IgD-negative memory B cell (primary cell): ENCODE data around the gene ITIH3. TPM values are rescaled to one million over a fixed set of nuclear protein-coding genes. Genes with fewer than 3 reads are reported as not detected.

Experiments
- H3K27ac Mint-ChIP-seq, 3 donors: one replicate each; pipeline ENCODE4 v1.8.0; 2020 to 2022; ENCODE audit warnings: mild to moderate bottlenecking in 3 of 3, mixed read lengths in 3 of 3, moderate library complexity in 1 of 3
- H3K27me3 Mint-ChIP-seq: one replicate; pipeline ENCODE4 v1.8.0; 2021; ENCODE audit warnings: mixed read lengths
- H3K36me3 Mint-ChIP-seq: one replicate; pipeline ENCODE4 v1.8.0; 2020; ENCODE audit warnings: mild to moderate bottlenecking, mixed read lengths
- H3K4me1 Mint-ChIP-seq, 3 donors: one replicate each; pipeline ENCODE4 v1.8.0; 2020 to 2022; ENCODE audit warnings: mixed read lengths in 3 of 3, mild to moderate bottlenecking in 1 of 3
- H3K4me3 Mint-ChIP-seq, 4 donors: one replicate each; pipeline ENCODE4 v1.8.0; 2020 to 2022; ENCODE audit warnings: mild to moderate bottlenecking in 4 of 4, mixed read lengths in 4 of 4, moderate library complexity in 3 of 4
- H3K9me3 Mint-ChIP-seq, 3 donors: one replicate each; pipeline ENCODE4 v1.8.0; 2020 to 2021; ENCODE audit warnings: mixed read lengths in 3 of 3, mild to moderate bottlenecking in 1 of 3
- polyA plus RNA-seq: library from polyadenylated mRNA; unstranded; fragments of 300-500 nt; fragmentation: Illumina TruSeq; gene quantifications from one replicate; pipeline ENCODE4 v1.2.3, GENCODE V29; 2021

The ITIH3 gene
- polyA plus RNA-seq, 1 donor from 2014 or later: not detected

DNA sequence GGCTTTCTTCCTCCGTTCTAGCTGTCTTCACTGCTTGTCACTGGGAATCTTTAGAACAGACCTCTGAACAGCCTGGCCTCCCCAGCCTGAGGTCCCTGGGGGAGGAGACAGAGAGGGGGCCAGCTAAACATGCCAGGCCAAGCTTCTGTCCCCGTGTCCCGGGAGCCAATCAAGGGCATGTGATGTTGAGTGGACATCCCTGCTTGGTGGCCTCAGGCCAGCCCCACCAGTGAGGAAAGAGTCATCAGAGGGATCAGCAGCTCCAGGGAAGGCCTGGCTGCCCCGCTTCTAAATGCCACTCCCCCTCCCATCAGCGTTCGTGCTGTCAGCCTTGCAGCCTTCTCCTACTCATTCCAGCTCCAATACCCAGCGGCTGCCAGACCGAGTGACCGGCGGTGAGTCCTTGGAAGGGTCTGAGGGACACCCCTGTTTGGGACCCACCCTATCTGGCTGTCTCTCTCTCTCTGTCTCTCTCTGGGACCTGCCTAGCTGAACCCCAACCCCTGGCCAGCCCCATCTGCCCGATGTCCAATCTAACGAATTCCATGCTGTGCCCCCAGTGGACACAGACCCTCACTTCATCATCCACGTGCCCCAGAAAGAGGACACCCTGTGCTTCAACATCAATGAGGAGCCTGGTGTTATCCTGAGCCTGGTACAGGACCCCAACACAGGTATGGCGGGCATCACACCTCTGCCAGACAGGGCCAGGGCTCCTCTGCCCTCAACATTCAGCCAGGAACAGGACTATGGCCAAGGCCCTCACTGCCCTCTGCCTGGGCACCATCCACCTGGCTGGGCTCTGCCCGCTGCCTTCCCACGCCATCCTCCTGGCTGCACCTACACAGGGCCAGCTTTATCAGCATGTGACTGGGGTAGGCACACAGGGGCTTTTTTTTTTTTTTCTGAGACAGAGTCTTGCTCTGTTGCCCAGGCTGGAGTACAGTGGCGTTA is 6.6 kb upstream of the ITIH3 start:
- Mint-ChIP-seq H3K27me3 (peaks cover 4% of the 10 kb centered on the region), H3K4me1 (no peaks in the 10 kb centered on the region), H3K36me3 (peaks cover 2% of the 10 kb centered on the region), H3K27ac (peak overlapping the region in 1 of 3 donors; percentile 23), H3K9me3 (no peaks in the 10 kb centered on the region), H3K4me3 (no peak overlapping the region)

DNA sequence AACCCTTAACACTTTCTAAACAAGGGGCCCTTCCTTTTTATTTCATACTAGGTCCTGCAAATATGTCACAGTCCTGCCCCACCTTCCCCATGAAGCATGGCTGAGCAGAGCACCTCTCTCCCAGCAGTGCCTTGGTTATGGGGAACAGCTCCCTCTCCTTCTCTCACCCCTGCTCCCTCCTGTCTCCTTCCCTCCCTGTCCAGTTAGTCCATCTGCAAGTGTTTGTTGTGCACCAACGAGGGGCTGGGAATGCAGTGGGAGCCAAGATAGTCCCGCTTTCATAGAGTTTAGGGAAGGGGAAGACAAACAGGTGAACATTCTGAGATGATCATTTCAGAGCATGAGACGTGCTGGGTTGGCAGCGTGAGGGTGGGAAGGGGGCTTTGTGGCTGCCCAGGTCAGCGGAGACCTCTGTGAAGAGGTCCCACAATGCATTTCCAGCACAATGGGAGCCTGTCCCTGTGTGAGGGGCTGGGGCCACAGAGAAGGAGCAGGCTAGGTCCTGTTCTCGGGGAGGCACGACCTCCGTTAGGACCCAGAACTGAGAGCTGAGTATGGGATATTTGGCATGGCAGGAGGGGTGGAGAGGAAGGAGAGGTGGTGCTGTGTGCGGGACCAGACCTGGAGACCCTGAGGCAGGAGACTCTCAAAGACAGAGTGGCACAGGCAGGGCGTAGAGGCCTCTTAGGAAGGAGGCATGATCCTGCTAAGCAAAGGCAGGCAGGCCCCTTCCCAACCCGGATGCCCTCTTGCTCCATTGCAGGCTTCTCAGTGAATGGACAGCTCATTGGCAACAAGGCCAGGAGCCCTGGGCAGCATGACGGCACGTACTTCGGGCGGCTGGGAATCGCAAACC is 5.5 kb upstream of the ITIH3 start:
- H3K27ac Mint-ChIP-seq: no peak overlapping the region
- peaks cover 4% of the 10 kb centered on the region for H3K27me3 Mint-ChIP-seq
- H3K4me3 Mint-ChIP-seq: no peak overlapping the region
- H3K9me3 Mint-ChIP-seq: no peaks in the 10 kb centered on the region
- H3K36me3 Mint-ChIP-seq: peaks cover 2% of the 10 kb centered on the region
- no peaks in the 10 kb centered on the region for H3K4me1 Mint-ChIP-seq

DNA sequence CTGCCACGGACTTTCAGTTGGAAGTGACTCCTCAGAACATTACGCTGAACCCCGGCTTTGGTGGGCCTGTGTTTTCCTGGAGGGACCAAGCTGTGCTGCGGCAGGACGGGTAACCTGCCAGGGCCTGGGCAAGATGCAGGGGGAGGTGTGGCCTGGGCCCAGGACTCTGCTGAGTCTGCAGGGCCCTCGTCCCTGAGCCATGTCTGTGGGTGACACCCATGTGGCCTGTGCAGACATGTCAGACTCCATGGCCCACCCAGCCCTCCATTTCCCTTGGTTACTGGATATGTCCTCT is 4.9 kb upstream of the ITIH3 start:
- H3K4me1 Mint-ChIP-seq: no peaks in the 10 kb centered on the region
- H3K36me3 Mint-ChIP-seq: peaks cover 2% of the 10 kb centered on the region
- H3K4me3 Mint-ChIP-seq: no peak overlapping the region
- no peaks in the 10 kb centered on the region for H3K9me3 Mint-ChIP-seq
- peaks cover 2% of the 10 kb centered on the region for H3K27me3 Mint-ChIP-seq
- no peak overlapping the region for H3K27ac Mint-ChIP-seq

DNA sequence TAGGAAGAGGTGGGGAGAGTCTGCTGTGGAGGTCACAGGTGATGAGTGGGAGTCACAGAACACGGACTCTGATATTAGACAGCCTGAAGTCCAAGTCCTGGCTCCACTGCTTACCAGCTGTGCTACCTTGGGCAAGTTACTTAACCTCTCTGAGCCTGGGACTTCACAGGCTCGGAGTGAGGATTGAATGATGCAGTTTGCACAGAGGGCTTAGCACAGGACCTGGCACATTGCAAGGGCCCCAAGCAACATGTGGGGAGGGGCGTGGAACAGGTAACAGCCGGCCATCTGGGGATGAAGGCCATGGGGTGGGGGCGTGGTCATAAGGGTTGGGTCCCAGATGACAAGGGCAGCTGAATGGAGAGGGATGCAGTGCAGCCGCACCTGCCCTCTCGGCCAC is 4.3 kb upstream of the ITIH3 start:
- Mint-ChIP-seq H3K27me3 (no peaks in the 10 kb centered on the region), H3K4me1 (no peaks in the 10 kb centered on the region), H3K27ac (no peak overlapping the region), H3K4me3 (no peak overlapping the region), H3K9me3 (no peaks in the 10 kb centered on the region), H3K36me3 (peaks cover 2% of the 10 kb centered on the region)

DNA sequence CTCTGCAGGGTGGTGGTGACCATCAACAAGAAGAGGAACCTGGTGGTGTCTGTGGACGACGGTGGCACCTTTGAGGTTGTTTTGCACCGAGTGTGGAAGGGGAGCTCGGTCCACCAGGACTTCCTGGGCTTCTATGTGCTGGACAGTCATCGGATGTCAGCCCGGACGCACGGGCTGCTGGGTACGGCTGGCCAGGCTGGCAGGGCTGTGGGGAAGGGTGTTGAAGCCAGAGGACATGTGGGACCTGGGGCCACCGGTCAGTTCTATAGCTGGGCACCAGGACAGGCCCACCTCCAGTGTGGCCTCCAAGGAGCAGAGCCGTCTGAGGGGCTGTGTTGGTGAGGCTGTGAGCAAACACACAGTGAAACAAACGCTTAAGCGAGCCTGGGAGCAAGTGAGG is 3.9 kb upstream of the ITIH3 start:
- no peaks in the 10 kb centered on the region for H3K4me1 Mint-ChIP-seq
- H3K27me3 Mint-ChIP-seq: no peaks in the 10 kb centered on the region
- H3K27ac Mint-ChIP-seq: no peak overlapping the region
- no peaks in the 10 kb centered on the region for H3K9me3 Mint-ChIP-seq
- no peak overlapping the region for H3K4me3 Mint-ChIP-seq
- peaks cover 2% of the 10 kb centered on the region for H3K36me3 Mint-ChIP-seq

DNA sequence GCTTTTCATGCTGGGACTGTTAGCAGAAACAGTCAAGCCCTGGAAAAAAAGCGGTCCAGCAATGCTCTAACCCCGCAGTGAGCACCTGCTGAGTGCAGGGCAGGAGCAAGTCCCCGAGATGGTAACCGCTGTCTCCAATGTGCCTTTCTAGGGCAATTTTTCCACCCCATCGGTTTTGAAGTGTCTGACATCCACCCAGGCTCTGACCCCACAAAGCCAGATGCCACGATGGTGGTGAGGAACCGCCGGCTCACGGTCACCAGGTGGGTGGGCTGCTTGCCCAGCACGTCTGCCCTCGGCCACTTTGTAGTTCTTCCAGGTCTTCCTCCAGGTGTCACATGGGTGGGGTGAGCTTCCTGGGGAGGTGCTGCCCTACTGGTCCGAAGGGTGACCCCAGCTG is 3.2 kb upstream of the ITIH3 start:
- Mint-ChIP-seq H3K4me3 (no peak overlapping the region), H3K4me1 (no peaks in the 10 kb centered on the region), H3K9me3 (no peaks in the 10 kb centered on the region), H3K27ac (no peak overlapping the region), H3K27me3 (no peaks in the 10 kb centered on the region), H3K36me3 (peaks cover 2% of the 10 kb centered on the region)

DNA sequence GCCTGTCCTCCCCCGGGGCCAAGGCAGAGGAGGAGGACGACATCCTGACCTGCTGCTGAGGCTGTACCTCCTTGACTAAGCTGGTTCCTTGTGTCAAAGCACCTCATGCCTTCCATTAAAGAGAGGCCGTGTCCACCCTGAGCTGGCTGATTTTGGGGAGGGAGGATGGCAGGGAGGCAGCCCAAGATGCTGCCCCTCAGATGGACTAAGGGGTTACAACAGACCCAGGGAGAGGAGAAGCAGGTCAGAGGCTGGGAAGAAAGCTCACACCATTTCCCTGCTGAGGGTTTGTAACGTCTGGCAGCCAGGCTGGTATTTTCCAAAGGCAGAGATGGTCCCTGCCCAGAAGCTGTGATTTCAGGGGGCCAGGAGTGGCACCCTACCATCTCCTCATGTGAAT is 2.7 kb upstream of the ITIH3 start:
- no peaks in the 10 kb centered on the region for H3K27me3 Mint-ChIP-seq
- no peak overlapping the region for H3K4me3 Mint-ChIP-seq
- H3K4me1 Mint-ChIP-seq: no peaks in the 10 kb centered on the region
- no peak overlapping the region for H3K27ac Mint-ChIP-seq
- H3K36me3 Mint-ChIP-seq: peaks cover 2% of the 10 kb centered on the region
- H3K9me3 Mint-ChIP-seq: no peaks in the 10 kb centered on the region

DNA sequence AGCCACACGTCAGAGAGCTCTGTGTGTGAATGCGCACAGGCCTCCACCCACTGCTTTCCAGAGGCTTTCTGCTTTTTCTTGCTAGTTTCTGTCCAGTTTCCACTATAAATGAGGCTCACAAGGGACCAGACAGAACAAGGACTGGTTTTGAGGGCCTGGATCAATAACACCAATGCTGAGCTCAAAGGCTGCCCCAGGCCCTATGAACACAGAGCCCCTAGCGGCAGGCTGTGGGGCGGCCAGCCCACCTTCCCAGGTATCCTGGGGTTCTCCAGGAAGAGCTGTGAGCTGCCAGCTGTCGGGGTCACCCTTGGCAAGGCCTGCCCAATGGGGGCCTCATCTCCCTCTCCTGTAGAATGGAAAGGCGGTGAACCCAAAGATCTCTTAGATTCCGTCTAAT is 2.2 kb upstream of the ITIH3 start:
- Mint-ChIP-seq H3K36me3 (peaks cover 2% of the 10 kb centered on the region), H3K4me3 (no peak overlapping the region), H3K4me1 (no peaks in the 10 kb centered on the region), H3K27me3 (no peaks in the 10 kb centered on the region), H3K9me3 (no peaks in the 10 kb centered on the region), H3K27ac (no peak overlapping the region)

DNA sequence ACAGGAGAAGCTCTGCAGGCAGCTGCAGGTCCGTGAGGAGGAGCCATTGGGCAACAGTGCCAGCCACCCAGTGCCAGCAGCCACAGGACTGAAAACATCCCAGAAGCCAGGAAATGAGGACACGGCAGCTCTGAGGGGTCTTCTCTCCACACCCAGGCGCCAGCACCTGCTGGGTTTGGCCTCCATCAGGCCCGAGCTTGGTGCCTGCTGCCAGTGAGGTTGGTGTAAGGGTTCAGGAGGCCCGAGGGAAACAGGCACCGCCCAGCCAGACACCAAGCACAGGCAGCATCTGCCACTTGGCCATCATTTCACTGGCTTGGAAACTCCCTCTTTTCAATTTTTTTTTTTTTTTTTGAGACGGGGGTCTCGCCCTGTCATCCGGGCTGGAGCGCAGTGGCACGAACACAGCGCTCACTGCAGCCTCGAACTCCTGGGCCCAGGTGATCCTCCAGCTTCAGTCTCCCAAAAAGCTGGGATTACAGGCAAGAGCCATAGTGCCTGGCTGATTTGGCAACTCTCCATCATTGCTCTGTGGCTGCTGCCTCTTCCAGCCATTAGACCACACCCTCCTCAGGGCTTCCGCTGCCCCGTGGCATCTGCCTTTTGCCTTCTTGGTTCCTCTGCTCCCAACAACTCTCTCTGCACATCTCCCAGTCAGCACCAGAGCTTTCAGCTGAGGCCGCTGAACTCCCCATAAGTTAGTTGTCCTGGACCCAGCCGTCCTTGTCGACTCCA is 1.5 kb upstream of the ITIH3 start:
- no peak overlapping the region for H3K4me3 Mint-ChIP-seq
- H3K27ac Mint-ChIP-seq: no peak overlapping the region
- no peaks in the 10 kb centered on the region for H3K4me1 Mint-ChIP-seq
- peaks cover 2% of the 10 kb centered on the region for H3K36me3 Mint-ChIP-seq
- no peaks in the 10 kb centered on the region for H3K9me3 Mint-ChIP-seq
- no peaks in the 10 kb centered on the region for H3K27me3 Mint-ChIP-seq

DNA sequence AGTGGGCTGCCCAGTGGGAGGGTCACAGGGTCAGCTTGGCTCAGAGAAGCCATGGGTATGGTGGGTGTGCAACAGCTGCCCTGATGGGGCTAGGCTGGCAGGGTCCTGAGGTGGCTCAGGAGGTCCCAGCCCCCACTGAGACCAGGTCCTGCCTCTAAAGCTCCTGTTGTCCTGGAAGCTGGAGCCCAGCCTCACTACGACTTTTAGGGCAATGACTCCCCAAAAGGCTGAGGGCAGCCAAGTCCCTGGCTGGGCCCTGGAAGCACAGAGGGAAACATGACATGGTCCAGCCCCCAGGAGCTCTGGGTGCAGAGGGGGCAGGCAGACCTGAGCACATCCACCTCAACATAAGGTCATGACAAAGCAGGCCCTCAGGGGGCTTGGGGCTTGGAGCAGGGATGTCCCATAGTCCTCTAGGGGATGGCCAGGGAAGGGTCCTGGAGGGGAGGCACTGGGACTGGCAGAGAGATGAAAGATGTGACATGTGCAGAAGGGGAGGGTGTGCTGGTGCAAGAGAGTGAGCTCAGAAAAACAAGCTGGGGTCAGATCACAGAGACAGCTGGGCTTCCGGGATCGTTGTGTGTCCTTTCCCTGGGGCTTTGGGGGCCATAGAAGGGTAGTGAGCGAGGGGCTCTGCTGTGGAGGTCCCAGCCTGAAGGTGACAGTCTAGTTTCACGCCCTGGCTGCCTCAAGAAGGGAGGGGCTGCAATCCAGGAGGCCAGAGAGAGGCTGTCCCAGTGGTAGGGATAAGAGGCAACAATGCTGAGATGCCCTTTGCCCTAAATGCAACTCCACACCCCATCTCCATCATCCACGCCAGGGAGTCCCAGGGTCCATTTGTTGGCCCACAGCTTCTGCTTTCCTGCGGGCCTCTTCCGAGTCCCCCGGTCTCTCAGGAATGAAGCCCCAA is 639 bp upstream of the ITIH3 start:
- no peaks in the 10 kb centered on the region for H3K9me3 Mint-ChIP-seq
- H3K36me3 Mint-ChIP-seq: peaks cover 2% of the 10 kb centered on the region
- H3K27ac Mint-ChIP-seq: no peak overlapping the region
- H3K4me1 Mint-ChIP-seq: no peaks in the 10 kb centered on the region
- H3K4me3 Mint-ChIP-seq: no peak overlapping the region
- H3K27me3 Mint-ChIP-seq: no peaks in the 10 kb centered on the region

DNA sequence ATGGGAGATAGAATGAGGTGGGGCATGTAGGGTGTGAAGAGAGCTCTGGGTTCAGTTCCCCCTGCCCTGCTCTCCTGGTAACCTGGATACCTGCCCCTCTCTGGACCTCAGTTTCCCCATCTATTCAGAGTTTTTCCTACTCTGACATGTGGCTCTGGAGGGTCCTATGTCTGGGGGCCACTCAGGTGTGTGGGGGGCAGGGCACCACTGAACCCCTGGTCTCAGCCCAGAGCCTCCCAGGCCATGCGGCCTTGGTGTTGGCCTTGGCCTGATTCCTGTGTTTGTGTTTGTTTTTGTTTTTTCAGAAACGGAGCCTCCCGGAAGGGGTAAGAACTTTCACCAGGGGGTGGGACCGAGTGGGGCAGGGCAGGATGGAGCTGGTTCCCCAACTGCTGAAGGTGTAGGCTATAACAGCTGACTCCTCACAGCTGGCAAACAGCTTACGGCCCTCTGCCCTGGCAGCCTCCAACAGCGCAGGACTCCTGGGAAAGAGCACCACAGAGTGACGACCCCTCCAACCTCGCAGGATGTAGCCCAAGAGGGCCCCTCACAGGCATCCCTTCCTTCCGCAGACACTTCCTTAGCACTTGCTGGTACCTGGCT is 803 bp downstream of the ITIH3 start:
- no peaks in the 10 kb centered on the region for H3K4me1 Mint-ChIP-seq
- H3K4me3 Mint-ChIP-seq: no peak overlapping the region
- no peaks in the 10 kb centered on the region for H3K36me3 Mint-ChIP-seq
- H3K27ac Mint-ChIP-seq: no peak overlapping the region
- no peaks in the 10 kb centered on the region for H3K9me3 Mint-ChIP-seq
- H3K27me3 Mint-ChIP-seq: no peaks in the 10 kb centered on the region

DNA sequence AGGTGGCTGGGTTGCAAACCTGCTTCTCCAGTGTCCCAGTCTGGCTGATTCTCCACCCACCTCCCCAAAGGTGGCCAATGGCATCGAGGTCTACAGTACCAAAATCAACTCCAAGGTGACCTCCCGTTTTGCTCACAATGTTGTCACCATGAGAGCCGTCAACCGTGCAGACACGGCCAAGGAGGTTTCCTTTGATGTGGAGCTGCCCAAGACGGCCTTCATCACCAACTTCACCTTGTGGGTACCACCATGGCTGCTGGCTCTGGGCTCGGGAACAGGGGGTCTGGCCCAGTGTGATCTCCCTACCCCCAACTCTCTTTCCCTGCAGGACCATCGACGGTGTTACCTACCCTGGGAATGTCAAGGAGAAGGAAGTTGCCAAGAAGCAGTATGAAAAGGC is 1.8 kb downstream of the ITIH3 start:
- no peaks in the 10 kb centered on the region for H3K4me1 Mint-ChIP-seq
- H3K9me3 Mint-ChIP-seq: no peaks in the 10 kb centered on the region
- H3K27me3 Mint-ChIP-seq: no peaks in the 10 kb centered on the region
- no peaks in the 10 kb centered on the region for H3K36me3 Mint-ChIP-seq
- no peak overlapping the region for H3K4me3 Mint-ChIP-seq
- peak overlapping the region in 1 of 3 donors; percentile 87 for H3K27ac Mint-ChIP-seq

DNA sequence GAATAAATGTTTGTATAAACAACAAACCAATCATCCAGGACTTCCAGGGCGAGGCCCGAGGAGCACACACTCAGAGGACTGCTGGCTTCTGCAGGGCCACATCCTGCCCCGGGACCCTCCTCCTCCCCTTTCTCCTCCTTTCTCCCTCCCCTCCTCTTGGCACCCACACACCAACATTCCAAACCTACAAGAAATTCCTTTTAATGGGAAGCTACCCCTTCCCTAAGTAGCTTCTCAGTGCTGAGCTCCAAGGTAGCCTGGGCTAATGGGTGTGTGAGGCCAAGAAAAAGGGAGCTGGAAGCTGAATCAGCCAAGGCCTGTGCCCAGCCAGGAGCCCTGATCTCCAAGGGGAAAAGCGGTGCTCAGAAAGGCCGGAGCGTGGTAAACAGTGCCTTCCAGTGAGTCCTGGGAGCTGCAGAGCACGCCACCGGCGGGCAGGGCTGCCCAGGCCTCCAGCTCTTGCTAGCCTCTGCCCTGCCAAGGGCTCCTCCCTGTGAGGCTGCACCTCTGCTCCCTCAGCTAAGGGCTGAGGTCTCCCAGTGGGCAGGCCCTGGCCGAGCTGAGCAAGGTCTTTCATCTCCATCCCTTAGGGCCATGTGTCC is 3.9 kb downstream of the ITIH3 start:
- H3K9me3 Mint-ChIP-seq: no peaks in the 10 kb centered on the region
- no peak overlapping the region for H3K4me3 Mint-ChIP-seq
- H3K27ac Mint-ChIP-seq: no peak overlapping the region
- H3K4me1 Mint-ChIP-seq: no peaks in the 10 kb centered on the region
- no peaks in the 10 kb centered on the region for H3K36me3 Mint-ChIP-seq
- peaks cover 1% of the 10 kb centered on the region for H3K27me3 Mint-ChIP-seq

DNA sequence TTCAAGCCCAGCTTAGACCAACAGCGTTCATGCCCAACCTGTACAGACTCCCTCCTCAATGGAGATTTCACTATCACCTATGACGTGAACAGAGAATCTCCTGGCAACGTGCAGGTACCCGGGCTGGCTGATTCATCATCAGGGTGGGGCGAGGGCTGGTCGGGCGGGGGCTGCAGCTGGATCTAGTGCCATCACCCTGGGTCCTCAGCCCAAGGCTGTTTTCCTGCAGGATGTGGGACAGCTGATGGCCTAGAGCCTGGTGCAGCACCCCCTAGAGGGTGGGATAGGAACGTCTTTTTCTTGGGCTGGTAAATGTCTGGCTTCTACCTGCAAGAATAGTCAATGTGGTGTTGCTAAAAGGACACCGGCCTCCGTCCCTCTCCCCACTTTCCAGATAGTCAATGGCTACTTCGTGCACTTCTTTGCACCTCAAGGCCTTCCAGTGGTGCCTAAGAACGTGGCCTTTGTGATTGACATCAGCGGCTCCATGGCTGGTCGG is 4.4 kb downstream of the ITIH3 start:
- no peak overlapping the region for H3K27ac Mint-ChIP-seq

More for the DNA sequence above, 4.4 kb downstream of the ITIH3 start:
- no peak overlapping the region for H3K4me3 Mint-ChIP-seq
- H3K27me3 Mint-ChIP-seq: peaks cover 1% of the 10 kb centered on the region
- no peaks in the 10 kb centered on the region for H3K4me1 Mint-ChIP-seq
- H3K9me3 Mint-ChIP-seq: no peaks in the 10 kb centered on the region
- H3K36me3 Mint-ChIP-seq: no peaks in the 10 kb centered on the region
